Measurements from ENCODE around the gene MCC. TPM values are rescaled to one million over a fixed set of nuclear protein-coding genes. Genes with fewer than 3 reads are reported as not detected.

The MCC gene
- total and polyA plus RNA-seq, 12 donors = 4.2 to 34.1 (median 25.2) TPM

DNA sequence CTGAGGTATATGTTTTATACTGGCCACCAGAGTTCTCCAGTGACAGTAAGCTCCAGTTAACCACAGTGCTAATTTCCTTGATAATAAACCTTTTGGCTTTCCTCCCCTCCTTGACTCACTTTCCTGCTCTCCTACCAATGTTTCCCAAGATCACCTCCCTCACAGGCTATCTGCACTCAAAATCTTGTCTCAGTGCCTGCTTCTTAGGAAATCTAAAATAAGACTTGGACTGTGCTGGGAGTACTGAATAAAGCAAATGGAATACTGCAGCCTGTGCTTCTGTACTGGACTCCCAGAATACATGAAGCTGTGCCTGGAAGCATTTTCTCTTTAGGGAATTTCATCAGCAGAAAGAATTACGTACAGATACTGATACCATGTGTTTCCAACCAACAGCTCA, 513.4 kb downstream of the MCC start:
- H3K4me3 ChIP-seq = no peak overlapping the region
- DNase-seq = no peak
- ATAC-seq = no peak
- no peaks in the 10 kb centered on the region for H3K36me3 ChIP-seq
- H3K27me3 ChIP-seq = no peaks in the 10 kb centered on the region
- intact Hi-C loops (cut with DNase I) = loop anchor here in 1 of 10 donors (5.0 kb wide), 2 partner anchors 53 to 537 kb away; partner anchors contain the start of genes REEP5 and YTHDC2
- H3K4me1 ChIP-seq = peaks cover 4 to 31% (median 30%) of the 10 kb centered on the region in 9 donors
- WGBS, 2 donors = 85 to 95% methylated on average over 1 of the region's 1 CpG
- no peak overlapping the region for H3K27ac ChIP-seq
- TF ChIP-seq, protein P1, sequence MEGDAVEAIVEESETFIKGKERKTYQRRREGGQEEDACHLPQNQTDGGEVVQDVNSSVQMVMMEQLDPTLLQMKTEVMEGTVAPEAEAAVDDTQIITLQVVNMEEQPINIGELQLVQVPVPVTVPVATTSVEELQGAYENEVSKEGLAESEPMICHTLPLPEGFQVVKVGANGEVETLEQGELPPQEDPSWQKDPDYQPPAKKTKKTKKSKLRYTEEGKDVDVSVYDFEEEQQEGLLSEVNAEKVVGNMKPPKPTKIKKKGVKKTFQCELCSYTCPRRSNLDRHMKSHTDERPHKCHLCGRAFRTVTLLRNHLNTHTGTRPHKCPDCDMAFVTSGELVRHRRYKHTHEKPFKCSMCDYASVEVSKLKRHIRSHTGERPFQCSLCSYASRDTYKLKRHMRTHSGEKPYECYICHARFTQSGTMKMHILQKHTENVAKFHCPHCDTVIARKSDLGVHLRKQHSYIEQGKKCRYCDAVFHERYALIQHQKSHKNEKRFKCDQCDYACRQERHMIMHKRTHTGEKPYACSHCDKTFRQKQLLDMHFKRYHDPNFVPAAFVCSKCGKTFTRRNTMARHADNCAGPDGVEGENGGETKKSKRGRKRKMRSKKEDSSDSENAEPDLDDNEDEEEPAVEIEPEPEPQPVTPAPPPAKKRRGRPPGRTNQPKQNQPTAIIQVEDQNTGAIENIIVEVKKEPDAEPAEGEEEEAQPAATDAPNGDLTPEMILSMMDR (IDR thresholded peaks at IDR 0.05) = no peak
- no peaks in the 10 kb centered on the region for H3K9me3 ChIP-seq

DNA sequence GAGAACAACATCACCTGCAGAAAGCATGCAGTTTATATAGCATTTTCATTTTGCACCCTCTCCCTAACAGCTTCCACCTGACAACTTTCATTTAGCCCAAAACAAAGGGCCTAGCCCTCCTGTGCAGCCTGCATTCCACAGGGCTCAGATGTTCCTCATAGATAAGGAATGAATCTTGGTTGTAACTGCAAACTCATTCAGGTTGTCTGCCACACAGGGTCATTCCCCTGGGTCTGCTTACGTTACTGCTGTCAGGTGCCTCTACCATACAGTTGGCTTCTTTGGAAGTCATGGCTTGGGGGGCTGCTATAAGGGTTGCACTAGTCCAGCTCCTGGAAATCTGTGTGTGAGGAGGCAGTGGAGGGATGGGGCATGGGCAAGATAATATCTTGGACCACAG, 514.3 kb downstream of the MCC start:
- ATAC-seq (no peak), DNase-seq (no peak)
- no peak overlapping the region for H3K27ac ChIP-seq
- 84 to 86% methylated on average over 1 of the region's 1 CpG for WGBS, 2 donors
- no peaks in the 10 kb centered on the region for H3K36me3 ChIP-seq
- H3K27me3 ChIP-seq = no peaks in the 10 kb centered on the region
- H3K9me3 ChIP-seq = no peaks in the 10 kb centered on the region
- H3K4me3 ChIP-seq = no peak overlapping the region
- peaks cover 4 to 21% (median 20%) of the 10 kb centered on the region in 9 donors for H3K4me1 ChIP-seq
- TF ChIP-seq, protein P1 (IDR thresholded peaks at IDR 0.05) = no peak
- intact Hi-C loops (cut with DNase I) = no loop called here

DNA sequence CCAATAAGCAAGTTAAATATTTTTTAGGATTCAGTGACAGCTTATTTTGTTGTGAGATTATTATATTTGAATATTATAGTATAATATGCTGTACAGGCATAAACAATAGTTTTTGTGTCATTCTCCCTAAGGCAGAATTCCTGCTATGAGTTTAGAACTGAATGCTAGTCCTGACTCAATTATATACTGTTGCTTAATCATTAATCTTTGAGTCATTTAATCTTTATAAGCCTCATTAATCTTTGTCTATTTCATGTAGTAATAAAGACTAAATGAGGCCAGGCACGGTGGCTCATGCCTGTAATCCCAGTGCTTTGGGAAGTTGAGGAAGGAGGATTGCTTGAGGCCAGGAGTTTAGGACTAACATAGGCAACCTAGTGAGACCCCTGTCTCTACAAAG, 515.2 kb downstream of the MCC start:
- DNase-seq = no peak
- H3K36me3 ChIP-seq = no peaks in the 10 kb centered on the region
- TF ChIP-seq, protein P1 (IDR thresholded peaks at IDR 0.05) = no peak
- ATAC-seq = no peak
- intact Hi-C loops (cut with DNase I) = no loop called here
- WGBS, 2 donors = 86 to 91% methylated on average over 1 of the region's 1 CpG
- no peak overlapping the region for H3K4me3 ChIP-seq
- no peaks in the 10 kb centered on the region for H3K27me3 ChIP-seq
- peaks cover 0 to 12% (median 11%) of the 10 kb centered on the region in 9 donors for H3K4me1 ChIP-seq
- no peaks in the 10 kb centered on the region for H3K9me3 ChIP-seq
- H3K27ac ChIP-seq = no peak overlapping the region

Other genes with a start within 250 kb of the MCC start
- gene TSSK1B, start 53.5 kb downstream of the MCC start, total RNA-seq = under 1 TPM in 1 of 10 donors, not detected in 9; 0.11 TPM
- not detected for gene TSSK1B, start 53.5 kb downstream of the MCC start, polyA plus RNA-seq
- gene YTHDC2, start 25.2 kb upstream of the MCC start, total RNA-seq = 10 to 100 TPM; 10.6 to 20.9 (median 14.0) TPM
- gene YTHDC2, start 25.2 kb upstream of the MCC start, polyA plus RNA-seq = 10 to 100 TPM in 1 of 2 donors, 1 to 10 TPM in 1; 4.9 to 12.7 TPM

Data from heart right ventricle (tissue), 16 donors.